Type B pancreatic cell (in vitro differentiated cells): ENCODE measurements around the gene RPS6KA2. TPM values are rescaled to one million over a fixed set of nuclear protein-coding genes. Genes with fewer than 3 reads are reported as not detected.

Experiments
- DNase-seq: peaks from one replicate; pipeline ENCODE4 v3.0.0; 2021; ENCODE audit warnings: mixed read lengths; ENCODE audit not compliant: unreplicated experiment; ENCODE audit errors: extremely low spot score
- H3K27ac Mint-ChIP-seq: 2 replicates; pipeline ENCODE4 v1.8.0; 2021; ENCODE audit warnings: mild to moderate bottlenecking, mixed read lengths
- H3K27me3 Mint-ChIP-seq: 2 replicates; pipeline ENCODE4 v1.8.0; 2021; ENCODE audit warnings: mixed read lengths
- H3K36me3 Mint-ChIP-seq: 2 replicates; pipeline ENCODE4 v1.8.0; 2021; ENCODE audit warnings: mixed read lengths
- H3K4me1 Mint-ChIP-seq: one replicate; pipeline ENCODE4 v1.8.0; 2021; ENCODE audit warnings: mixed read lengths; ENCODE audit not compliant: unreplicated experiment
- H3K4me3 Mint-ChIP-seq: 2 replicates; pipeline ENCODE4 v1.8.0; 2021; ENCODE audit warnings: mild to moderate bottlenecking, mixed read lengths
- H3K9me3 Mint-ChIP-seq: 2 replicates; pipeline ENCODE4 v1.8.0; 2021; ENCODE audit warnings: mixed read lengths
- total RNA-seq: library from RNA; stranded (reverse); gene quantifications from 2 replicates; pipeline ENCODE4 v1.2.1, GENCODE V29; 2021; ENCODE audit warnings: low replicate concordance
- TF ChIP-seq, protein P1 (sequence below): fragments of 200-600 bp; sonication (generic); conservative IDR thresholded peaks from 2 replicates; pipeline ENCODE4 v1.5.0; 2021; ENCODE audit warnings: antibody characterized with exemption, mild to moderate bottlenecking

Gene RPS6KA2
- total RNA-seq, 1 donor from 2014 or later = 23.8 TPM

DNA sequence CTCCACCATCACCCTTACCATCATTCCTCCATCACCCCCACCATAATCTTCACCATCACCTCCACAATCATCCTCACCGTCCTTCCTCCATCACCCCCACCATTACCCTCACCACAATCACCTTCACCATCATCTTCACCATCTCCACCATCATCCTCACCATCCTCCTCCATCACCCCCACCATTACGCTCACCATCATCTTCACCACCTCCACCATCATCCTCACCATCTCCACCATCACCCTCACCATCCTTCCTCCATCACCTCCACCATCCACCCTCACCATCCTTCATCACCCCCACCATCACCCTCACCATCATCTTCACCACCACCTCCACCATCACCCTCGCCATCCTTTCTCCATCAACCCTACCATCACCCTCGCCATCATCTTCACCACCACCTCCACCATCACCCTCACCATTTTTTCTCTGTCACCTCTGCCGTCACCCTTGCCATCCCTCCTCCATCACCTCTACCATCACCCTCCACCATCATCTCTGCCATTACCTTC is 211.2 kb downstream of the RPS6KA2 start:
- Mint-ChIP-seq H3K4me3 (no peak overlapping the region), H3K4me1 (peaks cover 5% of the 10 kb centered on the region), H3K36me3 (peaks cover 15% of the 10 kb centered on the region), H3K27me3 (no peaks in the 10 kb centered on the region), H3K9me3 (peaks cover 6% of the 10 kb centered on the region), H3K27ac (no peak overlapping the region)
- no peak for DNase-seq
- TF ChIP-seq, protein P1, sequence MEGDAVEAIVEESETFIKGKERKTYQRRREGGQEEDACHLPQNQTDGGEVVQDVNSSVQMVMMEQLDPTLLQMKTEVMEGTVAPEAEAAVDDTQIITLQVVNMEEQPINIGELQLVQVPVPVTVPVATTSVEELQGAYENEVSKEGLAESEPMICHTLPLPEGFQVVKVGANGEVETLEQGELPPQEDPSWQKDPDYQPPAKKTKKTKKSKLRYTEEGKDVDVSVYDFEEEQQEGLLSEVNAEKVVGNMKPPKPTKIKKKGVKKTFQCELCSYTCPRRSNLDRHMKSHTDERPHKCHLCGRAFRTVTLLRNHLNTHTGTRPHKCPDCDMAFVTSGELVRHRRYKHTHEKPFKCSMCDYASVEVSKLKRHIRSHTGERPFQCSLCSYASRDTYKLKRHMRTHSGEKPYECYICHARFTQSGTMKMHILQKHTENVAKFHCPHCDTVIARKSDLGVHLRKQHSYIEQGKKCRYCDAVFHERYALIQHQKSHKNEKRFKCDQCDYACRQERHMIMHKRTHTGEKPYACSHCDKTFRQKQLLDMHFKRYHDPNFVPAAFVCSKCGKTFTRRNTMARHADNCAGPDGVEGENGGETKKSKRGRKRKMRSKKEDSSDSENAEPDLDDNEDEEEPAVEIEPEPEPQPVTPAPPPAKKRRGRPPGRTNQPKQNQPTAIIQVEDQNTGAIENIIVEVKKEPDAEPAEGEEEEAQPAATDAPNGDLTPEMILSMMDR = no peak

DNA sequence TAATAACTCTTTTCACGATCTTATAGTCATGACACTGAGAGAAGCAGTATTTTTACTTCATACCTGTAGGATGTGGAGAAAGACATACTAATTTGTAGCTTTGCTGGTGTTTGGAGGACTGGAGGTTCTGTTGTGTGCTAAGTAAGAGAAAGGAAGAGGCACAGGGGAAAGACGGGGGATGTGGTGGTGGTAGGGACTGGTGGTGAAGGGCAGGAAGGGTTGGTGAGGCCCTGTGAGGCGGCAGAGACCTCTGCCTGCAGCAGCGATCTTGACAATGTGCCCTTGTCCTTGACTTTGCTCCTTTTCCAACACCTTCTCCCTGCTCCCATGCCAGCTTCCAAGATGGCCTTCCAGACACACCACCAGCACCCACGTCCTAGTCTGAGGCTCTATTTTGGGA is 211.7 kb downstream of the RPS6KA2 start:
- H3K9me3 Mint-ChIP-seq = peaks cover 6% of the 10 kb centered on the region
- TF ChIP-seq, protein P1 = no peak
- peaks cover 15% of the 10 kb centered on the region for H3K36me3 Mint-ChIP-seq

DNA sequence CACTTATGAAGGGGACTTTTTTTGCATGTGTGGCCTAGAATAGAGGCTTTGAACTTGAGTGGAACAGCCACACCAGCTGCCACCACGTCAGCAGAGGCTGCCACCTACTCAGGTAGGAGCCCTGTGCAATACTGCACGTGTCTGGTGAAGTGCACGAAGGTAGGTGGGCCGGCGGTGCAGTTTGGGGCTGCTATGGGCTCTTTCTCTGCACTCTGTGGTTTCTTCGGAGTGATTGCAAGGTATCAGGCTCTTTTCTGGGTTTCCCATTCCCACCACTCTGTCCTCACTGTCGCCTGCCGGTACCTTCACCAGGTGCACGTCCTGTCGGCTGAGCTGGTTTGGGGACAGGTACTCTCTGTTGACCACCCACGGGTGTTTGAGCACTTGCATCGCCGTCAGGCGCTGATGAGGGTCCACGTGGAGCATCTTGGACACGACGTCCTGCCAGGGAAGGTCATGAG is 213.5 kb downstream of the RPS6KA2 start:
- peaks cover 9% of the 10 kb centered on the region for H3K4me1 Mint-ChIP-seq
- no peak for DNase-seq
- TF ChIP-seq, protein P1 = no peak
- H3K27me3 Mint-ChIP-seq = no peaks in the 10 kb centered on the region
- peaks cover 6% of the 10 kb centered on the region for H3K9me3 Mint-ChIP-seq
- no peak overlapping the region for H3K4me3 Mint-ChIP-seq
- peaks cover 18% of the 10 kb centered on the region for H3K36me3 Mint-ChIP-seq
- no peak overlapping the region for H3K27ac Mint-ChIP-seq

More for the DNA sequence above, 211.7 kb downstream of the RPS6KA2 start:
- H3K4me3 Mint-ChIP-seq = no peak overlapping the region
- no peak for DNase-seq
- H3K27ac Mint-ChIP-seq = no peak overlapping the region
- H3K27me3 Mint-ChIP-seq = no peaks in the 10 kb centered on the region
- peaks cover 2% of the 10 kb centered on the region for H3K4me1 Mint-ChIP-seq

- H3K27ac Mint-ChIP-seq = no peak overlapping the region
- H3K4me3 Mint-ChIP-seq = no peak overlapping the region
- H3K36me3 Mint-ChIP-seq = peaks cover 15% of the 10 kb centered on the region
- H3K4me1 Mint-ChIP-seq = peaks cover 9% of the 10 kb centered on the region
- TF ChIP-seq, protein P1 = no peak
- H3K27me3 Mint-ChIP-seq = no peaks in the 10 kb centered on the region
- no peak for DNase-seq
- peaks cover 6% of the 10 kb centered on the region for H3K9me3 Mint-ChIP-seq
Measured at GRCh38 chr6:166412911-166413384, 214.1 kb downstream of the RPS6KA2 start.

GRCh38 chr6:166412156-166412910 is 214.7 kb downstream of the RPS6KA2 start:
- Mint-ChIP-seq H3K27ac (no peak overlapping the region), H3K4me1 (peaks cover 9% of the 10 kb centered on the region), H3K36me3 (peaks cover 15% of the 10 kb centered on the region), H3K27me3 (no peaks in the 10 kb centered on the region), H3K9me3 (peaks cover 6% of the 10 kb centered on the region), H3K4me3 (no peak overlapping the region)
- DNase-seq = no peak
- TF ChIP-seq, protein P1 = no peak
